OCI-LY1 (cell line): ENCODE results near the gene NODAL.

ENCODE experiments used
- H2AFZ ChIP-seq: fragments of 200-600 bp; sonication (generic), shearing (Covaris generic); 2 replicates; pipeline ENCODE4 v1.6.0; 2014; ENCODE audit warnings: antibody characterized with exemption, mild to moderate bottlenecking, low read length
- H3F3A ChIP-seq: fragments of 200-600 bp; sonication (generic), shearing (Covaris generic); 2 replicates; pipeline ENCODE4 v1.6.0; 2014; ENCODE audit warnings: mild to moderate bottlenecking, antibody characterized with exemption, low read length, moderate library complexity; ENCODE audit not compliant: insufficient read depth
- H3K27ac ChIP-seq: fragments of 200-600 bp; sonication (generic); 2 replicates; pipeline ENCODE4 v1.5.1; 2014; ENCODE audit warnings: low read length, mixed run types, mild to moderate bottlenecking, low read depth; ENCODE audit not compliant: poor library complexity, severe bottlenecking
- H3K27me3 ChIP-seq: fragments of 200-600 bp; sonication (generic); 2 replicates; pipeline ENCODE4 v1.6.0; 2014; ENCODE audit warnings: antibody characterized with exemption, mild to moderate bottlenecking, low read length, moderate library complexity; ENCODE audit not compliant: insufficient read depth
- H3K36me3 ChIP-seq: fragments of 200-600 bp; sonication (generic); 2 replicates; pipeline ENCODE4 v1.6.1; 2014; ENCODE audit warnings: mild to moderate bottlenecking, antibody characterized with exemption, low read length, moderate library complexity, mixed read lengths; ENCODE audit not compliant: insufficient read depth
- H3K4me1 ChIP-seq: fragments of 200-600 bp; sonication (generic); 2 replicates; pipeline ENCODE4 v1.5.1; 2014; ENCODE audit warnings: mild to moderate bottlenecking, low read length, moderate library complexity; ENCODE audit not compliant: insufficient read depth, severe bottlenecking
- H3K4me2 ChIP-seq: fragments of 200-600 bp; sonication (generic), shearing (Covaris generic); 2 replicates; pipeline ENCODE4 v1.6.1; 2014; ENCODE audit warnings: low read length
- H3K4me3 ChIP-seq: fragments of 200-600 bp; sonication (generic); 2 replicates; pipeline ENCODE4 v1.5.1; 2014; ENCODE audit warnings: low read length, low read depth, mild to moderate bottlenecking, mixed read lengths; ENCODE audit not compliant: poor library complexity, severe bottlenecking
- H3K79me2 ChIP-seq: fragments of 200-600 bp; shearing (Covaris generic); 2 replicates; pipeline ENCODE4 v1.6.1; 2016; ENCODE audit warnings: mixed run types, low read length, mixed read lengths; ENCODE audit not compliant: insufficient read depth
- H3K9ac ChIP-seq: fragments of 200-600 bp; sonication (generic), shearing (Covaris generic); 2 replicates; pipeline ENCODE4 v1.6.1; 2014; ENCODE audit warnings: mild to moderate bottlenecking, low read length, mixed read lengths
- H3K9me2 ChIP-seq: fragments of 200-600 bp; sonication (generic), shearing (Covaris generic); 2 replicates; pipeline ENCODE4 v1.6.1; 2014; ENCODE audit warnings: low read depth, mild to moderate bottlenecking, low read length, mixed read lengths
- H3K9me3 ChIP-seq: fragments of 200-600 bp; shearing (Covaris generic); 2 replicates; pipeline ENCODE4 v1.6.1; 2014; ENCODE audit warnings: low read length, mixed read lengths
- H4K20me1 ChIP-seq: fragments of 200-600 bp; sonication (generic), shearing (Covaris generic); 2 replicates; pipeline ENCODE4 v1.6.0; 2016; ENCODE audit warnings: mild to moderate bottlenecking, low read length; ENCODE audit not compliant: insufficient read depth
- CTCF ChIP-seq: fragments of 200-600 bp; sonication (generic), shearing (Covaris generic); IDR thresholded peaks from 2 replicates; pipeline ENCODE4 v1.5.1; 2017; ENCODE audit warnings: mild to moderate bottlenecking, antibody characterized with exemption, low read length, moderate library complexity, mixed read lengths
- EZH2 ChIP-seq: fragments of 200-600 bp; sonication (generic), shearing (Covaris generic); IDR thresholded peaks from 2 replicates; pipeline ENCODE4 v1.8.0; 2017; ENCODE audit warnings: borderline replicate concordance, mixed run types, mild to moderate bottlenecking, antibody characterized with exemption, low read length, moderate library complexity, mixed read lengths

Gene NODAL

GRCh38 chr10:70441895-70442309 lies 421 bp upstream of the NODAL start:
- Histone ChIP-seq H3K4me3 (no peak overlapping the region), H3K27ac (no peak overlapping the region), H3K27me3 (peaks cover 3% of the 10 kb centered on the region; the same call in 1 of the 2 replicates), H3K79me2 (no peaks in the 10 kb centered on the region), H3K36me3 (no peaks in the 10 kb centered on the region), H3K9me2 (no peaks in the 10 kb centered on the region), H3K4me2 (no peak overlapping the region), H3K4me1 (no peaks in the 10 kb centered on the region), H4K20me1 (no peaks in the 10 kb centered on the region), H2AFZ (no peak overlapping the region), H3K9me3 (no peaks in the 10 kb centered on the region), H3K9ac (no peak overlapping the region), H3F3A (no peaks in the 10 kb centered on the region)
- TF ChIP-seq CTCF = no peak
- TF ChIP-seq EZH2 = no peak

- H3F3A ChIP-seq = no peaks in the 10 kb centered on the region
- H3K27me3 ChIP-seq = peaks cover 3% of the 10 kb centered on the region; the same call in 1 of the 2 replicates
- no peaks in the 10 kb centered on the region for H3K79me2 ChIP-seq
- no peaks in the 10 kb centered on the region for H3K9me2 ChIP-seq
- no peaks in the 10 kb centered on the region for H3K36me3 ChIP-seq
- no peak overlapping the region for H3K4me3 ChIP-seq
- H3K27ac ChIP-seq = no peak overlapping the region
- no peaks in the 10 kb centered on the region for H4K20me1 ChIP-seq
- H3K4me2 ChIP-seq = no peak overlapping the region
- no peak overlapping the region for H2AFZ ChIP-seq
- TF ChIP-seq EZH2 = no peak
- no peak overlapping the region for H3K9ac ChIP-seq
- no peaks in the 10 kb centered on the region for H3K4me1 ChIP-seq
- H3K9me3 ChIP-seq = no peaks in the 10 kb centered on the region
Measured at GRCh38 chr10:70440296-70441160, 953 bp downstream of the NODAL start.

- Histone ChIP-seq H3K27ac (no peak overlapping the region), H3K27me3 (peaks cover 3% of the 10 kb centered on the region; the same call in 1 of the 2 replicates), H4K20me1 (no peaks in the 10 kb centered on the region), H3K36me3 (no peaks in the 10 kb centered on the region), H3K79me2 (no peaks in the 10 kb centered on the region), H2AFZ (no peak overlapping the region), H3F3A (no peaks in the 10 kb centered on the region), H3K9me3 (no peaks in the 10 kb centered on the region), H3K4me1 (no peaks in the 10 kb centered on the region), H3K4me2 (no peak overlapping the region), H3K9me2 (no peaks in the 10 kb centered on the region), H3K9ac (no peak overlapping the region), H3K4me3 (no peak overlapping the region)
- no peak for TF ChIP-seq EZH2
- no peak for TF ChIP-seq CTCF
Measured at GRCh38 chr10:70437721-70438120, 3.8 kb downstream of the NODAL start.
